Skeletal muscle satellite cell (primary cell): ENCODE data around the gene ANKZF1.

Experiments
- H3K27me3 ChIP-seq: 2 replicates; pipeline ENCODE4 v1.7.0; 2013; ENCODE audit warnings: low read length; ENCODE audit not compliant: control insufficient read depth, insufficient read depth
- H3K36me3 ChIP-seq: 2 replicates; pipeline ENCODE4 v1.7.0; 2013; ENCODE audit warnings: mild to moderate bottlenecking, control low read depth, low read length; ENCODE audit not compliant: insufficient read depth
- H3K4me1 ChIP-seq: 2 replicates; pipeline ENCODE4 v1.7.0; 2013; ENCODE audit warnings: low read length; ENCODE audit not compliant: control insufficient read depth, insufficient read depth
- H3K4me2 ChIP-seq: 2 replicates; pipeline ENCODE4 v1.7.0; 2013; ENCODE audit warnings: mild to moderate bottlenecking, low read length
- H3K4me3 ChIP-seq: 2 replicates; pipeline ENCODE4 v1.7.0; 2013; ENCODE audit warnings: low read length
- H3K9ac ChIP-seq: 2 replicates; pipeline ENCODE4 v1.7.0; 2013; ENCODE audit warnings: mild to moderate bottlenecking, low read depth, low read length, moderate library complexity
- H3K9me3 ChIP-seq: replicated peaks from 2 replicates; pipeline ENCODE4 v1.7.0; 2013; ENCODE audit warnings: mild to moderate bottlenecking, control low read depth, low read length

Gene ANKZF1

DNA sequence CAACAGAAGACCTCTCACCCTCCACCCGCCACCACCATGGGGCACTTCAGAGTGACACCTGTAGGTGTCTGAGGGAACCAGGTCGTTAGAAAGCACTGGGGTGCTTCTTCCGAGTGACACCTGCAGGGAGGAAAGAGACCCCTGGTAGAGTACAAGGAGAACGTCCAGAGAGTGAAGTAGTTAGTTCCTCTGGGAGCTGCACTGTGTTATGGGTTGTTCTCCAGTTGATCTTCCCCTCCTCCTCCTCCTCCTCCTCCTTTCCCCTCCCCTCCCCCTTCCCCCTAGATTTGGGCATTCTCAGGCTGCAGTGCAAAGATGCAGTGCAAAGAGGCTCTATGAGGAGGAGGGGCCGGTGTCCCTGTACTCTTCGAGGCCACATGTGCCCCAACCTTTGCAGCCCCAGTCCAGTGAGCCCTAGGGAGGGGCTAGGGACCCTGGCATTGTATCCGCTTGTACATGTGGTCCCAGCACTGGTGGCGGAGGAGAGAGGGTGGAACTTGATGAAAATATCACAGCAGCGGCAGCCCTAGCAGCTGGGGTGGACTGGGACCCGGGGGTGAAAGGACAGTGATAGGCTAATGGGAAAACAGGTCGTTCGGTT lies 50.4 kb downstream of the ANKZF1 start:
- peak overlapping the region; percentile 73 for H3K4me3 ChIP-seq
- peaks cover 21% of the 10 kb centered on the region for H3K4me1 ChIP-seq
- no peaks in the 10 kb centered on the region for H3K27me3 ChIP-seq
- peak overlapping the region; percentile 95 for H3K4me2 ChIP-seq
- peaks cover 31% of the 10 kb centered on the region for H3K36me3 ChIP-seq
- no peaks in the 10 kb centered on the region for H3K9me3 ChIP-seq
- H3K9ac ChIP-seq = peak overlapping the region; percentile 90

GRCh38 chr2:219280651-219281050 lies 51.0 kb downstream of the ANKZF1 start:
- H3K36me3 ChIP-seq = peaks cover 31% of the 10 kb centered on the region
- peaks cover 27% of the 10 kb centered on the region for H3K4me1 ChIP-seq

DNA sequence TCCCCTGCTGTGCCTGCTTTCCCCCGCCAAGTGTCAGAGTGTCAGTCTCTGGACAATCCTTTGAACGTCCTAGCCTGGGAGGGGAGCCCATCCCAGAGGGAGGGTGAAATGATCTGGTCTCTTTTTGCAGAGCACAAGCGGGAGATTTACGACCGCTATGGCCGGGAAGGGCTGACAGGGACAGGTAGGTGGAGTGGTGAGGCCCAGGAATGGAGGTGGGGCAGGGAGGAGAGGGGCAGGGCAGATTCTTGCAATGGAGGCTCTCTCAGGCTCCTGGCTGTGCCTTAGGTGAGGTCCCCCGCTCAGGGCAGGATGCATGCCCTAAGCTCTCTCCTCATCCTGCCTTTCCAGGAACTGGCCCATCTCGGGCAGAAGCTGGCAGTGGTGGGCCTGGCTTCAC lies 52.0 kb downstream of the ANKZF1 start:
- Histone ChIP-seq H3K4me3 (no peak overlapping the region), H3K9ac (no peak overlapping the region), H3K4me1 (peaks cover 35% of the 10 kb centered on the region), H3K36me3 (peaks cover 31% of the 10 kb centered on the region), H3K4me2 (no peak overlapping the region), H3K9me3 (no peaks in the 10 kb centered on the region), H3K27me3 (no peaks in the 10 kb centered on the region)

More at GRCh38 chr2:219280651-219281050, 51.0 kb downstream of the ANKZF1 start:
- Histone ChIP-seq H3K27me3 (no peaks in the 10 kb centered on the region), H3K9ac (peak overlapping the region; percentile 90), H3K4me3 (peak overlapping the region; percentile 73), H3K9me3 (no peaks in the 10 kb centered on the region), H3K4me2 (peak overlapping the region; percentile 95)

- Histone ChIP-seq H3K9me3 (no peaks in the 10 kb centered on the region), H3K27me3 (no peaks in the 10 kb centered on the region), H3K36me3 (peaks cover 31% of the 10 kb centered on the region), H3K4me1 (peaks cover 41% of the 10 kb centered on the region), H3K9ac (no peak overlapping the region), H3K4me3 (no peak overlapping the region), H3K4me2 (no peak overlapping the region)
Observed at GRCh38 chr2:219282375-219282774, 52.8 kb downstream of the ANKZF1 start.

DNA sequence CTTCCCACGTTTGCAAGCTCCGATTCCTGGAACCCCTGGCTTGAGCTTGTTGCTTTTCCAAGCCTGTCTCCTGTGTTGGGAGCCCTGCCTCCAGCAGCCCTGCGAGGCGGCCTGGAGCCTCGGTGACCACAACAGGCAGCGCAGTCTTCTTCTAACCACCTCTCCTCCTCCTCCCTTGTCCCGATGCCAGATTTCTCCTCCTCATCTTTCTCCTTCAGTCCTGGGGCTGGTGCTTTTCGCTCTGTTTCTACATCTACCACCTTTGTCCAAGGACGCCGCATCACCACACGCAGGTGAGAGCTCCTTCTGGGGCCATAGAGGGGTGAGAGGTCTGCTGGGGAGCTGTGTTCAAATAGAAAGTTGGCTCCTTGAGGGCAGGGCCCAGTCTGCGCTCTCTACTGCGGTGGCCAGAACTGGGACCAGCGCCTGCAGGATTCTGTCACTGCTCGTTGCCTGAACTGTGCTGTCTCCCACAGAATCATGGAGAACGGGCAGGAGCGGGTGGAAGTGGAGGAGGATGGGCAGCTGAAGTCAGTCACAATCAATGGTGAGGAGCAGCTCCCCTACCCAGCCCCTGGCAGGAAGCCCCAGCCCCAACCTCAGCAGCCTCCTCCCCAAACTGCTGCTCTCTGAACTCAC lies 53.5 kb downstream of the ANKZF1 start:
- Histone ChIP-seq H3K27me3 (no peaks in the 10 kb centered on the region), H3K4me1 (peaks cover 37% of the 10 kb centered on the region), H3K9me3 (no peaks in the 10 kb centered on the region), H3K4me3 (no peak overlapping the region), H3K36me3 (peaks cover 31% of the 10 kb centered on the region), H3K9ac (no peak overlapping the region), H3K4me2 (no peak overlapping the region)

GRCh38 chr2:219284501-219285372 lies 55.1 kb downstream of the ANKZF1 start:
- Histone ChIP-seq H3K36me3 (peaks cover 31% of the 10 kb centered on the region), H3K9ac (no peak overlapping the region), H3K4me1 (peaks cover 35% of the 10 kb centered on the region), H3K9me3 (no peaks in the 10 kb centered on the region), H3K27me3 (no peaks in the 10 kb centered on the region), H3K4me2 (no peak overlapping the region), H3K4me3 (no peak overlapping the region)

DNA sequence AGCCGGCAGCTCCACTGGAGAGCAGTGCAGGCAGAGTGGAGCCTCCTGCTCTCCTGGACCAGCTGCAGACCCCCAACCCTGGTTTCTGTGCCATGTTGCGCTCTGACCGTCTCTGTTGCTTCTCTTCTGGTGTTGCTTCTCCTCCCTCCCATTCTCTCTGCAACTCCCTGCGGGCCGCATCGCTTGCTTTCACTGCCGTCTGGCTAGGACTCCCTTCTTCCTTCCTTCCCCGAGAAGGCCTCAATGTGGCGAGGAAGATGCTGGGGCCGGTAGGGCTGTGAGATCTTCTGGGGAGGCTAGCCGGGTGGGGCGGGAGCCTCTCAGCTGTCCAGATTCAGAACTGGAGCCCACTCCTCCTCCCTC lies 55.7 kb downstream of the ANKZF1 start:
- Histone ChIP-seq H3K9me3 (no peaks in the 10 kb centered on the region), H3K36me3 (peaks cover 31% of the 10 kb centered on the region), H3K4me3 (no peak overlapping the region), H3K4me2 (no peak overlapping the region), H3K27me3 (no peaks in the 10 kb centered on the region), H3K4me1 (peaks cover 34% of the 10 kb centered on the region), H3K9ac (no peak overlapping the region)

DNA sequence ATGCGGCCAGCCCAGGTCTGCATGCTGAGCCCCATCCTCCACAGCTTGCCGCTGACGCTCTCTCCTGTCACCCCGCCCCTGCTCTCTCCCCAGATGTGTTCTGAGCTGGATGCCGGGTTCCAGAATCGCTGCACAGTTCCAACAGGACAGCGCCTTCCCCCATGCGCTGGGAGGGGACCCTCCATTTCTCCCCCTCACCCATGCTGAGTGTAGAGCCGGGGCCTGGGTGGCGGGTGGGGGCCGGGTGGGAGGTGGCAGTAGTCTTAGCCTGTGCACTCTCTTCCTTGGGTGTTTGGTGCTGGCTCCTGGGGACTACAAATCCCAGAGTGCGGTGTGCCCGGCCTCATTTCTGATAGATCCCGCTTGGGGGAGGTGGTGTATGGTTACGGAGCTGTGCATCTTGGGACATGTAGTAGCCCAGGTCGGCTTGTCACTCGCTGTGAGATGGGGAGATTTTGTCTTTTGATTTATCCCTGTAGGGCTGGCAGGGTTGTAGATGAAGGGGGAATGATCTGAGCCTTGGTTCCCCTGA lies 56.4 kb downstream of the ANKZF1 start:
- Histone ChIP-seq H3K9ac (peak overlapping the region; percentile 34), H3K27me3 (no peaks in the 10 kb centered on the region), H3K4me3 (no peak overlapping the region), H3K36me3 (peaks cover 26% of the 10 kb centered on the region), H3K9me3 (no peaks in the 10 kb centered on the region), H3K4me2 (peak overlapping the region; percentile 70), H3K4me1 (peaks cover 34% of the 10 kb centered on the region)
